ENCODE data around the gene PCNX3.

DNA sequence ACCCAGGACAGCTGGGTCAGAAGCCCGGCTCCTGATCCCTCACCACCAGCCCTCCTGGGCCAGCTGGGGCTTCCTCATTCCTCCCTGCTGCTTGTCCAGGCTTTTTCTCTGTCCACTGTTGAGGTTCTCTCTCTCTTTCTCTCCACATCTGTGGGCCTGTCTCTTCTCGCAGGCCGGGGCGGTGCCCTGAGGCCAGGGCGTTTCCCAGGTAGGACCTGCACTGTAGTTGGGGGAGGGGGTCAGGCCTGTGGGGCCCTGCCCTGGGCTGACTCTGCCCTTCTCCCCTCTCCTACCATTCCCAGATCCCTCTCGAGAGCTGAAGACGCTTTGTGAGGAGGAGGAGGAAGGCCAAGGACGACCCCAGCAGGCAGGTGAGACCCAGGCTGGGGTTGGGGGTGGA is 34.8 kb upstream of the PCNX3 start:
- TF ChIP-seq GATA2 (IDR thresholded peaks at IDR 0.05; ENCODE audit: low read depth, low read length) (no peak), GATA3 (IDR thresholded peaks at IDR 0.05; ENCODE audit: low read depth, low read length) (no peak)

Data from SH-SY5Y (cell line).